ENCODE measurements around the gene KCNK2.

KCNK2 gene

GRCh38 chr1:215251428-215251827, 168.9 kb downstream of the KCNK2 start:
- no peak overlapping the region for H3K4me3 Mint-ChIP-seq
- no peaks in the 10 kb centered on the region for H3K9me3 Mint-ChIP-seq
- H3K27ac Mint-ChIP-seq = no peak overlapping the region
- no peak for TF ChIP-seq CTCF (IDR thresholded peaks at IDR 0.05; ENCODE audit: unreplicated experiment in 3 of 3)
- no peaks in the 10 kb centered on the region for H3K36me3 Mint-ChIP-seq (ENCODE audit: low read depth)
- peaks cover 5% of the 10 kb centered on the region for H3K27me3 Mint-ChIP-seq (ENCODE audit: low read depth)
- H3K4me1 Mint-ChIP-seq = no peaks in the 10 kb centered on the region

GRCh38 chr1:215252164-215252563, 169.6 kb downstream of the KCNK2 start:
- Mint-ChIP-seq H3K4me3 (no peak overlapping the region), H3K4me1 (no peaks in the 10 kb centered on the region), H3K27me3 (ENCODE audit: low read depth) (peaks cover 3% of the 10 kb centered on the region)

GRCh38 chr1:215256936-215257679, 174.6 kb downstream of the KCNK2 start:
- Mint-ChIP-seq H3K36me3 (ENCODE audit: low read depth) (no peaks in the 10 kb centered on the region), H3K4me1 (no peaks in the 10 kb centered on the region), H3K4me3 (no peak overlapping the region), H3K27ac (no peak overlapping the region), H3K27me3 (ENCODE audit: low read depth) (peaks cover 7% of the 10 kb centered on the region), H3K9me3 (no peaks in the 10 kb centered on the region)
- no peak for TF ChIP-seq CTCF (IDR thresholded peaks at IDR 0.05; ENCODE audit: unreplicated experiment in 3 of 3)

More at GRCh38 chr1:215252164-215252563, 169.6 kb downstream of the KCNK2 start:
- TF ChIP-seq CTCF (IDR thresholded peaks at IDR 0.05; ENCODE audit: unreplicated experiment in 3 of 3) = no peak
- Mint-ChIP-seq H3K36me3 (ENCODE audit: low read depth) (no peaks in the 10 kb centered on the region), H3K9me3 (no peaks in the 10 kb centered on the region), H3K27ac (no peak overlapping the region)

- no peaks in the 10 kb centered on the region for H3K4me1 Mint-ChIP-seq
- H3K27ac Mint-ChIP-seq = no peak overlapping the region
- H3K9me3 Mint-ChIP-seq = no peaks in the 10 kb centered on the region
- peaks cover 7% of the 10 kb centered on the region for H3K27me3 Mint-ChIP-seq (ENCODE audit: low read depth)
- H3K36me3 Mint-ChIP-seq (ENCODE audit: low read depth) = no peaks in the 10 kb centered on the region
- TF ChIP-seq CTCF (IDR thresholded peaks at IDR 0.05; ENCODE audit: unreplicated experiment in 3 of 3) = no peak
- no peak overlapping the region for H3K4me3 Mint-ChIP-seq
Measured at GRCh38 chr1:215260711-215261110, 178.2 kb downstream of the KCNK2 start.

GRCh38 chr1:215262106-215262505, 179.6 kb downstream of the KCNK2 start:
- Mint-ChIP-seq H3K27ac (no peak overlapping the region), H3K4me1 (no peaks in the 10 kb centered on the region), H3K4me3 (no peak overlapping the region), H3K9me3 (no peaks in the 10 kb centered on the region), H3K36me3 (ENCODE audit: low read depth) (no peaks in the 10 kb centered on the region), H3K27me3 (ENCODE audit: low read depth) (peaks cover 7% of the 10 kb centered on the region)
- TF ChIP-seq CTCF (IDR thresholded peaks at IDR 0.05; ENCODE audit: unreplicated experiment in 3 of 3) = no peak

- peaks cover 7% of the 10 kb centered on the region for H3K27me3 Mint-ChIP-seq (ENCODE audit: low read depth)
- H3K27ac Mint-ChIP-seq = no peak overlapping the region
- no peak for TF ChIP-seq CTCF (IDR thresholded peaks at IDR 0.05; ENCODE audit: unreplicated experiment in 3 of 3)
- H3K4me1 Mint-ChIP-seq = no peaks in the 10 kb centered on the region
- no peak overlapping the region for H3K4me3 Mint-ChIP-seq
- no peaks in the 10 kb centered on the region for H3K9me3 Mint-ChIP-seq
- no peaks in the 10 kb centered on the region for H3K36me3 Mint-ChIP-seq (ENCODE audit: low read depth)
Measured at GRCh38 chr1:215263636-215264035, 181.1 kb downstream of the KCNK2 start.

Data from nephron (organoid).